Pancreas (tissue), 10 donors: ENCODE measurements around the gene PMIS2. TPM values are rescaled to one million over a fixed set of nuclear protein-coding genes. Genes with fewer than 3 reads are reported as not detected.
A peak's percentile ranks its signal among the peaks of the same experiment; 100 is the strongest.

Experiments
- ATAC-seq, 4 donors: fragments of 200-7000 bp; cut with Tn5 transposase; one replicate each; pipeline versions ENCODE4 v1.8.0 to v1.9.1; 2020; ENCODE audit warnings: mild to moderate bottlenecking in 4 of 4, moderate library complexity in 4 of 4
- DNase-seq, 6 donors: peaks; one replicate each; pipeline ENCODE4 v3.0.0-alpha.2; 2020
- FAIRE-seq: peaks from 2 replicates; lab custom pipeline; 2012; peaks lifted over from hg19 to GRCh38; lab: Jason Lieb, UNC
- H3K27ac ChIP-seq, 4 donors: fragments of 200-600 bp; sonication (generic); 1 replicate in 3 of 4; 2 replicates in 1 of 4; pipeline versions ENCODE4 v1.5.0 to v1.8.0; 2020
- H3K27me3 ChIP-seq, 4 donors: fragments of 200-600 bp; one replicate each; pipeline ENCODE4 v1.8.0; 2021
- H3K36me3 ChIP-seq, 3 donors: fragments of 200-600 bp; sonication (generic) in 1 of 3; one replicate each; pipeline versions ENCODE4 v1.5.0 to v1.8.0; 2020 to 2021
- H3K4me1 ChIP-seq, 3 donors: fragments of 200-600 bp; one replicate each; pipeline ENCODE4 v1.8.0; 2021
- H3K4me3 ChIP-seq, 4 donors: fragments of 200-600 bp; sonication (generic) in 2 of 4; one replicate each; pipeline versions ENCODE4 v1.5.0 to v1.8.0; 2020 to 2021
- H3K9me3 ChIP-seq, 4 donors: fragments of 200-600 bp; one replicate each; pipeline ENCODE4 v1.8.0; 2021
- WGBS, 2 donors: extraction: QIAGEN DNeasy Blood & Tissue Kit; methylation state at CpG; one replicate each; pipeline ENCODE4 v1.1.7; 2013; 5-methylcytosine and 5-hydroxymethylcytosine counted together
- intact Hi-C, 3 donors: fragments of 100-400 bp; cut with DNase I; formaldehyde crosslinking; loops; one replicate each; pipeline versions ENCODE4 v1.11.1 to v1.14.2; 2022
- polyA plus RNA-seq, 2 donors: library from polyadenylated mRNA; stranded (reverse); fragments of 200-250 nt; gene quantifications; one replicate each; pipeline ENCODE4 v1.2.3, GENCODE V29; 2013
- total RNA-seq, 6 donors: library from RNA; stranded (reverse); fragmentation: NEBNext Ultra II Directional in 4 of 6; extraction: Animal tissue kit (Norgen Biotek cat#: 25700) in 4 of 6; gene quantifications; one replicate each; pipeline versions ENCODE4 v1.2.1 to v1.2.4, GENCODE V29; 2021 to 2023
- TF ChIP-seq, protein P1 (sequence below), 4 donors: fragments of 200-600 bp; sonication (generic) in 3 of 4; IDR thresholded peaks; one replicate each; pipeline versions ENCODE4 v1.5.0 to v1.8.0; 2021; ENCODE audit warnings: antibody characterized with exemption in 4 of 4
- donor health status: healthy with polysubstance abuse.
- donor health status: DM: no; HTN: no; CAD: no; lungs with moderate emphysema.
- donor health status: DM: no; HTN: no; CAD: no.
- donor health status: control.
- donor health status: control.
- donor health status: Bipolar disorder and iron deficiency.
- donor health status: DM: yes; HTN: yes; CAD: no.
- donor health status: DM: no; HTN: no; CAD: no.
- donor health status: DM: no; HTN: no; CAD: no.
- donor health status: DM: yes; HTN: yes; CAD: no.

PMIS2 gene
- total and polyA plus RNA-seq, 8 donors = not detected

DNA sequence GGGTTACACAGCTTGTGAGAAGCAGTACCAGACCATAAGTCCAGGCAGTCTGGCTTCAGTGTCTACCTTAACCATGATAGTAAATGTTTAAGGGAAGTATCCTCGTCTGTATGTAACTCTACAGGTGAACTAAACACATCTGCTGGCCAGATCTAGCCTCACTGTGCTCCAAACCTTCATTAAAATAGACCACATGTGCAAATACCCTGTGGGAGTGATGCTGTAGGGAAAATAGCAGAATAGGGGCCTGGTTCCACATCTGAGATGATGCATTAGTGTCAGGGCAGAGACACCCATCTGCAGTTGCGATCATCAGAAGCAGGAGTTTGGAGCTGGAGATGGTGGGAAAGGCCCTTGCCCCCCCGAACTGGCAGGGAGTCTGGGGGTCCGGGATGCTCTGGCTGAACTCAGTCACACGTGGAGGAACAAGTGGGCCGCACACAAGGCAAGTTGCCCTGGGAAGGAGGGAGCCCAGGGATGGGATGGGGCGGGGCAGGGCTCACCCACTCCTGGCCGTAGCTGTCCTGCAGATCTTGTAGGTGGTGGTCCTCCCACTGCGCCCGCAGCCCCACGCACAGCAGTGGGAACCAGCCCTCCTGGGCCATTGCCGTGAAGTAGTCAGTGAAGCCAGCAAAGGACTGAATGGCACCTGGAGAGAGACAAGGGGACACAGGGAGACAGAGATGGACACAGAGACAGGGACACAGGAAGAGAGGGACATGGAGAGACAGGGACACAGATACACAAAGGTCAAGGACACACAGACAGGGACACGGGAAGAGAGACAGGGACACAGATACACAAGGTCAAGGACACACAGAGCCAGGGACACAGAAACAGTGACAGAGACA, 33.2 kb upstream of the PMIS2 start:
- H3K36me3 ChIP-seq = no peaks in the 10 kb centered on the region
- ATAC-seq (no peak), DNase-seq (no peak), FAIRE-seq (no peak)
- WGBS, 2 donors = 72 to 75% methylated on average over 13 of the region's 13 CpGs
- H3K4me1 ChIP-seq = peaks cover 0 to 3% (median 0%) of the 10 kb centered on the region in 3 donors
- intact Hi-C loops = no loop called here
- TF ChIP-seq, protein P1, sequence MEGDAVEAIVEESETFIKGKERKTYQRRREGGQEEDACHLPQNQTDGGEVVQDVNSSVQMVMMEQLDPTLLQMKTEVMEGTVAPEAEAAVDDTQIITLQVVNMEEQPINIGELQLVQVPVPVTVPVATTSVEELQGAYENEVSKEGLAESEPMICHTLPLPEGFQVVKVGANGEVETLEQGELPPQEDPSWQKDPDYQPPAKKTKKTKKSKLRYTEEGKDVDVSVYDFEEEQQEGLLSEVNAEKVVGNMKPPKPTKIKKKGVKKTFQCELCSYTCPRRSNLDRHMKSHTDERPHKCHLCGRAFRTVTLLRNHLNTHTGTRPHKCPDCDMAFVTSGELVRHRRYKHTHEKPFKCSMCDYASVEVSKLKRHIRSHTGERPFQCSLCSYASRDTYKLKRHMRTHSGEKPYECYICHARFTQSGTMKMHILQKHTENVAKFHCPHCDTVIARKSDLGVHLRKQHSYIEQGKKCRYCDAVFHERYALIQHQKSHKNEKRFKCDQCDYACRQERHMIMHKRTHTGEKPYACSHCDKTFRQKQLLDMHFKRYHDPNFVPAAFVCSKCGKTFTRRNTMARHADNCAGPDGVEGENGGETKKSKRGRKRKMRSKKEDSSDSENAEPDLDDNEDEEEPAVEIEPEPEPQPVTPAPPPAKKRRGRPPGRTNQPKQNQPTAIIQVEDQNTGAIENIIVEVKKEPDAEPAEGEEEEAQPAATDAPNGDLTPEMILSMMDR (IDR thresholded peaks at IDR 0.05) = no peak
- no peak overlapping the region for H3K4me3 ChIP-seq
- no peaks in the 10 kb centered on the region for H3K27me3 ChIP-seq
- H3K27ac ChIP-seq = no peak overlapping the region
- H3K9me3 ChIP-seq = no peaks in the 10 kb centered on the region

DNA sequence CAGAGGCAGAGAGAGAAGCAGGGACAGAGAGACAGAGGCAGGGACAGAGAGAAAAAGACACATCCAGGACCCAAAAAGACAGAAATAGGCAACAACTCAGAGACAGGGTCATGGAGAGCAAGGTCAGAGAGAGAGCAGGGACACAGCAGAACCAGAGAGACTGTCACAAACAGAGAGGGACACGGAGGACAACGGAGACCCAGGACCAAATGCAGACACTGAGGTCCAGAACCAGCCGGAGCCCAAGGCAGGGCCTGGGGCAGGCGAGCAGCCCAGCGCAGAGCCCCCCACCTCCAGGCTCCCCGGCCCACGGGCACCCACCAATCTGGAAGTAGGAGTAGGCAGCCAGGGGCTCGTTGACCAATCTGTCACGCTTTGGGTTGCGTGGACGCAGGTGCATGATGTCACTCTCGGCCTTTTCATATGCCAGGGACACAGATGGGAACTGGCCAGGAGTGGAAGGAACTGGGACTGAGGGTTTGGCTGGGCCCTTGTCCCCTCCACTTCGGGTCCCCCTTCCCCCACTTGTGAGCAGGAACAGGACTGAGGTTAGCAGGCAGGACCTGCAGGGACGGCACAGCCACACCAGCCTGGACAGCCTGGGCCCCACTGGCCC, 32.5 kb upstream of the PMIS2 start:
- Histone ChIP-seq H3K27me3 (no peaks in the 10 kb centered on the region), H3K27ac (no peak overlapping the region), H3K9me3 (no peaks in the 10 kb centered on the region), H3K4me3 (no peak overlapping the region), H3K36me3 (no peaks in the 10 kb centered on the region), H3K4me1 (peaks cover 0 to 8% (median 0%) of the 10 kb centered on the region in 3 donors)
- FAIRE-seq (no peak), DNase-seq (no peak), ATAC-seq (no peak)
- intact Hi-C loops = no loop called here
- WGBS, 2 donors = 70% methylated on average over 10 to 14 of the region's 14 CpGs
- TF ChIP-seq, protein P1 (IDR thresholded peaks at IDR 0.05) = no peak

DNA sequence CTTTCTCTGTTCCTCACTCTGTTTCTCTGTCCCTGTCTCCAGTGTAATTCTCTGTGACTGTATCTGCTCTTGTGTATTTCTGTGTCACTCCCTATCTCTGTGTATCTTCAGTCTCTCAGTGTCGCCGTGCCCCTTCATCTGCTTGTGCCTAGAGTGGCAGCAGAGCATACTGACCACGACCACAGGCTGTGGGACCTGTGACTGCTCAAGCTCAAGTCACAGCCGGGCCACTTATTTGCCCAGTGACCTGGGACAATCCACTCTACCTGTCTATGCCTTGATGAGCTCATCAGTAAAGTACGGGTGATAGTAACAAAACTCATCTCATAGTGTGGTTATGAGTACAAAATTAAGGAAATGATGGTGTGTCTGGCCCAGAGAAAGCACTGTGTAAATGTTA, 31.9 kb upstream of the PMIS2 start:
- H3K9me3 ChIP-seq = no peaks in the 10 kb centered on the region
- ATAC-seq (no peak), DNase-seq (no peak), FAIRE-seq (no peak)
- H3K4me1 ChIP-seq = peaks cover 0 to 9% (median 0%) of the 10 kb centered on the region in 3 donors
- H3K27ac ChIP-seq = no peak overlapping the region
- TF ChIP-seq, protein P1 (IDR thresholded peaks at IDR 0.05) = no peak
- 69 to 71% methylated on average over 5 of the region's 5 CpGs for WGBS, 2 donors
- no peak overlapping the region for H3K4me3 ChIP-seq
- no peaks in the 10 kb centered on the region for H3K27me3 ChIP-seq
- intact Hi-C loops = no loop called here
- no peaks in the 10 kb centered on the region for H3K36me3 ChIP-seq

DNA sequence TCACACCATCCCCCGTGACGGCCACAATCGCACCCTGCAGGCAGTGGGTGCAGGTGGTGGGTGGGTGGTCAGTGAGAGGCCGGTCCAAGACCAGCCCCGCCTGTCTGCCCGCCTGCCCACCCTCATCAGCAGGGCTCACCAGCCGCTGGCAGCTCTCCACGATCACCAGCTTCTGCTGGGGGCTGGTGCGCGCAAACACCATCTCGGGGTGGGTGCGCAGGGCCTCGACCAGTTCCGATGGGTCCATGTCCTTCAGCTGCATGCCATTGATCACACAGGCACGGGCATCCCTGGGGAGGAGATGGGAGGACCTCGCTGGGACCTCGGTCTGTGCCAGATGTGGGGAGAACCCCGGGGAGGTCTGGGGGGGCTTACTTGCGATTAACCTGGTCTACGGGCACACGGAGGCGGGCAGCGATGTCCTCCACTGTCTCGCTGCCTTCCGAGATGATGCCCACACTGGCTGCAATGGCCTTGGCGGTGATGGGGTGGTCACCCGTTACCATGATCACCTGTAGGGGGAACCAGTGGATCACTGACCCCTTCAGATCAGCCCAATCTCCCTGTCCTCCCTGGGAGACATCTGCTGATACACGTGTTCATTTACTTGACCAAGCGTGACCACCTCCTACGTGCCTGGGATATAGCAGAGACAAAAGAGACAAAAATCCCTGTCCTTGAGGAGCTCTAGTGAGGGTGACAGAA, 30.5 kb upstream of the PMIS2 start:
- Histone ChIP-seq H3K27ac (no peak overlapping the region), H3K27me3 (no peaks in the 10 kb centered on the region), H3K4me3 (no peak overlapping the region), H3K4me1 (peaks cover 0 to 6% (median 0%) of the 10 kb centered on the region in 3 donors), H3K36me3 (no peaks in the 10 kb centered on the region), H3K9me3 (no peaks in the 10 kb centered on the region)
- 75 to 78% methylated on average over 30 of the region's 30 CpGs for WGBS, 2 donors
- no peak for FAIRE-seq
- TF ChIP-seq, protein P1 (IDR thresholded peaks at IDR 0.05) = no peak
- ATAC-seq = no peak
- intact Hi-C loops = no loop called here
- peak in 1 of 6 donors; percentile 47 for DNase-seq
